ENCODE measurements around the gene ERICH2. TPM values are rescaled to one million over a fixed set of nuclear protein-coding genes. Genes with fewer than 3 reads are reported as not detected.
A peak's percentile ranks its signal among the peaks of the same experiment; 100 is the strongest.

The ERICH2 gene
- polyA plus RNA-seq, 1 of the 3 experiments (the other 2 are of a cell fraction): not detected

GRCh38 chr2:170815746-170816503 is 45.7 kb downstream of the ERICH2 start:
- ChIA-PET CTCF (interaction anchor here (0.5 to 10.8 kb wide), 60 partner anchors 8 to 1601 kb away, joined by 3 to 148 read pairs (median 4); no protein-coding TSS in a partner anchor), POLR2A (no interaction called here)
- peak; percentile 89 for DNase-seq
- Histone ChIP-seq H3K27ac (ENCODE audit: low read depth in 2 of 2, low read length in 1 of 2) (no peak overlapping the region), H2AFZ (ENCODE audit: low read depth) (no peak overlapping the region), H3K9ac (no peak overlapping the region), H4K20me1 (ENCODE audit: insufficient read depth) (no peaks in the 10 kb centered on the region), H3K27me3 (ENCODE audit: insufficient read depth) (peaks cover 82% of the 10 kb centered on the region), H3K79me2 (ENCODE audit: insufficient read depth) (no peaks in the 10 kb centered on the region), H3K4me1 (ENCODE audit: control insufficient read depth in 1 of 2, insufficient read depth in 2 of 2, low read depth in 1 of 2, low read length in 1 of 2) (peaks cover 5 to 21% of the 10 kb centered on the region in 2 experiments; a peak in 2 of 4 replicates), H3K9me2 (no peaks in the 10 kb centered on the region), H3K36me3 (replicated peaks in 1 of 2; ENCODE audit: control insufficient read depth in 1 of 2, insufficient read depth in 2 of 2, low read length in 1 of 2) (no peaks in the 10 kb centered on the region), H3F3A (replicated peaks; ENCODE audit: insufficient read depth) (no peaks in the 10 kb centered on the region), H3K9me3 (no peaks in the 10 kb centered on the region), H3K4me2 (peak overlapping the region; percentile 74), H3K4me3 (ENCODE audit: low read depth in 2 of 2, low read length in 1 of 2) (peak overlapping the region; percentile 14 to 45; a peak in 2 of 4 replicates)
- TF ChIP-seq SMC3 (IDR thresholded peaks at IDR 0.05; ENCODE audit: low read depth, low read length) (peak; percentile 64), REST (IDR thresholded peaks at IDR 0.05; ENCODE audit: low read depth, low read length) (0 out of 2 replicates have a peak, but pooled peaks have one; percentile 52), MXI1 (IDR thresholded peaks at IDR 0.05; ENCODE audit: low read depth, low read length) (no peak), CTCF (IDR thresholded peaks at IDR 0.05) (peak; percentile 86), RAD21 (IDR thresholded peaks at IDR 0.05; ENCODE audit: low read length) (peak; percentile 81)
- WGBS (ENCODE audit: low lambda C conversion rate): 6% methylated on average over 34 of the region's 52 CpGs

DNA sequence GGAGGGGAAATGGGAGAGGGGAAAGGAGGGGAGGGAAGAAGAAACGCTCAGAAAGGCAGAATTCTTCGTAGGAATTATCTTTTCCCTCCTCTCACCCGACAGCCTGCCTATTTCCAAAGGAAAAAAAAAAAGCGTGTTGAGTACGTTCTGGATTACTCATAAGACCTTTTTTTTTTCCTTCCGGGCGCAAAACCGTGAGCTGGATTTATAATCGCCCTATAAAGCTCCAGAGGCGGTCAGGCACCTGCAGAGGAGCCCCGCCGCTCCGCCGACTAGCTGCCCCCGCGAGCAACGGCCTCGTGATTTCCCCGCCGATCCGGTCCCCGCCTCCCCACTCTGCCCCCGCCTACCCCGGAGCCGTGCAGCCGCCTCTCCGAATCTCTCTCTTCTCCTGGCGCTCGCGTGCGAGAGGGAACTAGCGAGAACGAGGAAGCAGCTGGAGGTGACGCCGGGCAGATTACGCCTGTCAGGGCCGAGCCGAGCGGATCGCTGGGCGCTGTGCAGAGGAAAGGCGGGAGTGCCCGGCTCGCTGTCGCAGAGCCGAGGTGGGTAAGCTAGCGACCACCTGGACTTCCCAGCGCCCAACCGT is 46.4 kb downstream of the ERICH2 start, which contains the start of gene GAD1:
Gene GAD1 (plus strand): TSS at position 384 of the 589 bp plus-strand sequence. CDS start 1,705 bp downstream, outside the sequence.
- Histone ChIP-seq H3K9me3 (no peaks in the 10 kb centered on the region), H3K4me1 (ENCODE audit: control insufficient read depth in 1 of 2, insufficient read depth in 2 of 2, low read depth in 1 of 2, low read length in 1 of 2) (peaks cover 5 to 27% of the 10 kb centered on the region in 2 experiments; a peak in 2 of 4 replicates), H3K9me2 (no peaks in the 10 kb centered on the region), H3K27me3 (ENCODE audit: insufficient read depth) (peaks cover 89% of the 10 kb centered on the region), H3K36me3 (replicated peaks in 1 of 2; ENCODE audit: control insufficient read depth in 1 of 2, insufficient read depth in 2 of 2, low read length in 1 of 2) (no peaks in the 10 kb centered on the region), H3F3A (replicated peaks; ENCODE audit: insufficient read depth) (no peaks in the 10 kb centered on the region), H3K4me3 (ENCODE audit: low read depth in 2 of 2, low read length in 1 of 2) (peak within 1 kb of the TSS; percentile 34 to 54), H3K4me2 (peak within 1 kb of the TSS; percentile 74), H3K27ac (ENCODE audit: low read depth in 2 of 2, low read length in 1 of 2) (no peak within 1 kb of the TSS), H4K20me1 (ENCODE audit: insufficient read depth) (no peaks in the 10 kb centered on the region), H3K9ac (no peak within 1 kb of the TSS), H3K79me2 (ENCODE audit: insufficient read depth) (no peaks in the 10 kb centered on the region), H2AFZ (ENCODE audit: low read depth) (peak within 1 kb of the TSS; percentile 50)
- CTCF ChIA-PET: interaction anchor here (0.5 to 10.8 kb wide), 49 partner anchors 8 to 1601 kb away, joined by 3 to 148 read pairs (median 4); no protein-coding TSS in a partner anchor
- no peak for DNase-seq
- POLR2A ChIA-PET: no interaction called here
- 2% methylated on average over 28 of the region's 49 CpGs for WGBS (ENCODE audit: low lambda C conversion rate)
- no peak for TF ChIP-seq NFIC (IDR thresholded peaks at IDR 0.05; ENCODE audit: borderline replicate concordance)
- no peak for TF ChIP-seq JUND (IDR thresholded peaks at IDR 0.05)
- no peak for TF ChIP-seq MAX (IDR thresholded peaks at IDR 0.05; ENCODE audit: low read depth)
- TF ChIP-seq RCOR1 (IDR thresholded peaks at IDR 0.05; ENCODE audit: low read length): no peak
- no peak for TF ChIP-seq USF1 (IDR thresholded peaks at IDR 0.05; ENCODE audit: borderline replicate concordance, low read depth)
- TF ChIP-seq POLR2AphosphoS5 (IDR thresholded peaks at IDR 0.05; ENCODE audit: low read depth, low read length): no peak
- TF ChIP-seq GABPA (IDR thresholded peaks at IDR 0.05; ENCODE audit: low read depth): no peak
- TF ChIP-seq GATA2 (CRISPR knock-in tag; IDR thresholded peaks at IDR 0.05): no peak

Data from SK-N-SH (cell line).